Vagina (tissue), 2 donors: ENCODE data around the gene MMP28. TPM values are rescaled to one million over a fixed set of nuclear protein-coding genes. Genes with fewer than 3 reads are reported as not detected.

Source experiments
- DNase-seq, 2 donors: peaks; one replicate each; pipeline ENCODE4 v3.0.0-alpha.2; 2017; ENCODE audit errors: extremely low spot score in 2 of 2
- H3K27ac ChIP-seq: fragments of 200-600 bp; sonication (generic); one replicate; pipeline ENCODE4 v1.5.1; 2019
- H3K27me3 ChIP-seq: fragments of 200-600 bp; sonication (generic); one replicate; pipeline ENCODE4 v1.5.1; 2019
- H3K36me3 ChIP-seq, 2 donors: fragments of 200-600 bp; sonication (generic); one replicate each; pipeline ENCODE4 v1.5.1; 2017 to 2019
- H3K4me1 ChIP-seq: fragments of 200-600 bp; sonication (generic); one replicate; pipeline ENCODE4 v1.5.1; 2019
- H3K4me3 ChIP-seq, 2 donors: fragments of 200-600 bp; sonication (generic); 1 replicate in 1 of 2; 2 replicates in 1 of 2; pipeline ENCODE4 v1.5.1; 2016 to 2019
- H3K9me3 ChIP-seq: fragments of 200-600 bp; sonication (generic); one replicate; pipeline ENCODE4 v1.5.1; 2019
- CTCF ChIP-seq, 3 experiments: fragments of 450-650 bp in 2 of 3; fragments of 200-600 bp in 1 of 3; sonication (generic) in 1 of 3; IDR thresholded peaks; one replicate each; pipeline ENCODE4 v1.5.1; 2017 to 2019; ENCODE audit warnings: antibody characterized with exemption in 3 of 3, mild to moderate bottlenecking in 2 of 3, moderate library complexity in 2 of 3
- POLR2A ChIP-seq, 2 donors: fragments of 450-650 bp; IDR thresholded peaks; one replicate each; pipeline ENCODE4 v1.6.1; 2017; ENCODE audit warnings: antibody characterized with exemption in 2 of 2, mild to moderate bottlenecking in 2 of 2, moderate library complexity in 2 of 2
- POLR2AphosphoS5 ChIP-seq, 2 donors: sonication (generic); formaldehyde crosslinking; IDR thresholded peaks; one replicate each; pipeline ENCODE4 v1.9.0; 2017; ENCODE audit warnings: antibody characterized with exemption in 2 of 2, mild to moderate bottlenecking in 2 of 2, low read depth in 1 of 2; ENCODE audit not compliant: insufficient read depth in 1 of 2
- intact Hi-C: fragments of 100-400 bp; cut with DNase I; formaldehyde crosslinking; loops from one replicate; pipeline ENCODE4 v1.15.1; 2023
- total RNA-seq: library from RNA; depleted of rRNA; stranded (reverse); fragments of >200 nt; gene quantifications from one replicate; pipeline ENCODE4 v1.2.3, GENCODE V29; 2016

Gene MMP28
- total RNA-seq, 1 donor from 2014 or later: 32.2 TPM

- Histone ChIP-seq H3K4me1 (no peaks in the 10 kb centered on the region), H3K27me3 (no peaks in the 10 kb centered on the region), H3K27ac (no peak overlapping the region), H3K4me3 (no peak overlapping the region), H3K9me3 (no peaks in the 10 kb centered on the region), H3K36me3 (peaks cover under 1 to 98% of the 10 kb centered on the region in 2 donors)
- TF ChIP-seq POLR2AphosphoS5 (IDR thresholded peaks at IDR 0.05; ENCODE audit: insufficient read depth in 1 of 2, low read depth in 1 of 2) (no peak), CTCF (IDR thresholded peaks at IDR 0.05) (no peak), POLR2A (IDR thresholded peaks at IDR 0.05) (no peak)
- intact Hi-C loops: no loop called here
- DNase-seq: no peak
Measured at GRCh38 chr17:35841505-35841904, 46.1 kb upstream of the MMP28 start.

- peaks cover 2 to 98% of the 10 kb centered on the region in 2 donors for H3K36me3 ChIP-seq
- intact Hi-C loops: no loop called here
- no peak for TF ChIP-seq POLR2AphosphoS5 (IDR thresholded peaks at IDR 0.05; ENCODE audit: insufficient read depth in 1 of 2, low read depth in 1 of 2)
- TF ChIP-seq POLR2A (IDR thresholded peaks at IDR 0.05): no peak
Measured at GRCh38 chr17:35841101-35841500, 45.7 kb upstream of the MMP28 start.

GRCh38 chr17:35825206-35825605 lies 29.8 kb upstream of the MMP28 start:
- no peaks in the 10 kb centered on the region for H3K9me3 ChIP-seq
- intact Hi-C loops: no loop called here
- TF ChIP-seq CTCF (IDR thresholded peaks at IDR 0.05): no peak
- TF ChIP-seq POLR2A (IDR thresholded peaks at IDR 0.05): no peak
- TF ChIP-seq POLR2AphosphoS5 (IDR thresholded peaks at IDR 0.05; ENCODE audit: insufficient read depth in 1 of 2, low read depth in 1 of 2): no peak
- peaks cover 0 to 63% of the 10 kb centered on the region in 2 donors for H3K36me3 ChIP-seq
- H3K27ac ChIP-seq: no peak overlapping the region
- no peaks in the 10 kb centered on the region for H3K27me3 ChIP-seq
- no peaks in the 10 kb centered on the region for H3K4me1 ChIP-seq
- DNase-seq: no peak
- no peak overlapping the region for H3K4me3 ChIP-seq

More at GRCh38 chr17:35841101-35841500, 45.7 kb upstream of the MMP28 start:
- H3K27ac ChIP-seq: no peak overlapping the region
- no peak for DNase-seq
- H3K4me3 ChIP-seq: no peak overlapping the region
- H3K27me3 ChIP-seq: no peaks in the 10 kb centered on the region
- no peaks in the 10 kb centered on the region for H3K4me1 ChIP-seq
- no peaks in the 10 kb centered on the region for H3K9me3 ChIP-seq

GRCh38 chr17:35821308-35821707 lies 25.9 kb upstream of the MMP28 start:
- no peak for TF ChIP-seq POLR2AphosphoS5 (IDR thresholded peaks at IDR 0.05; ENCODE audit: insufficient read depth in 1 of 2, low read depth in 1 of 2)
- TF ChIP-seq POLR2A (IDR thresholded peaks at IDR 0.05): no peak
- TF ChIP-seq CTCF (IDR thresholded peaks at IDR 0.05): no peak
- H3K27ac ChIP-seq: no peak overlapping the region

GRCh38 chr17:35819455-35819854 lies 24.0 kb upstream of the MMP28 start:
- H3K4me1 ChIP-seq: peaks cover 24% of the 10 kb centered on the region
- H3K36me3 ChIP-seq: peaks cover 0 to 48% of the 10 kb centered on the region in 2 donors
- no peaks in the 10 kb centered on the region for H3K27me3 ChIP-seq
- DNase-seq: no peak
- no peak overlapping the region for H3K4me3 ChIP-seq
- TF ChIP-seq POLR2AphosphoS5 (IDR thresholded peaks at IDR 0.05; ENCODE audit: insufficient read depth in 1 of 2, low read depth in 1 of 2) (no peak), CTCF (IDR thresholded peaks at IDR 0.05) (no peak), POLR2A (IDR thresholded peaks at IDR 0.05) (no peak)
- H3K9me3 ChIP-seq: no peaks in the 10 kb centered on the region
- no peak overlapping the region for H3K27ac ChIP-seq
- intact Hi-C loops: no loop called here

More at GRCh38 chr17:35821308-35821707, 25.9 kb upstream of the MMP28 start:
- H3K4me3 ChIP-seq: no peak overlapping the region
- peaks cover 0 to 55% of the 10 kb centered on the region in 2 donors for H3K36me3 ChIP-seq
- H3K27me3 ChIP-seq: no peaks in the 10 kb centered on the region
- H3K9me3 ChIP-seq: no peaks in the 10 kb centered on the region
- peaks cover 7% of the 10 kb centered on the region for H3K4me1 ChIP-seq
- DNase-seq: no peak
- intact Hi-C loops: no loop called here
